Progenitor cell of endocrine pancreas (in vitro differentiated cells): ENCODE data around the gene VWA5B2. TPM values are rescaled to one million over a fixed set of nuclear protein-coding genes. Genes with fewer than 3 reads are reported as not detected.

Source experiments
- DNase-seq: peaks from one replicate; pipeline ENCODE4 v3.0.0; 2021; ENCODE audit warnings: low spot score; ENCODE audit not compliant: unreplicated experiment
- H3K27ac Mint-ChIP-seq: 2 replicates; pipeline ENCODE4 v1.8.0; 2021; ENCODE audit warnings: mild to moderate bottlenecking, moderate library complexity, mixed read lengths
- H3K27me3 Mint-ChIP-seq: 2 replicates; pipeline ENCODE4 v1.8.0; 2021; ENCODE audit warnings: mixed read lengths
- H3K36me3 Mint-ChIP-seq: 2 replicates; pipeline ENCODE4 v1.8.0; 2022; ENCODE audit warnings: mixed read lengths; ENCODE audit not compliant: insufficient read depth
- H3K4me1 Mint-ChIP-seq: 2 replicates; pipeline ENCODE4 v1.8.0; 2021; ENCODE audit warnings: low read depth, mixed read lengths
- H3K4me3 Mint-ChIP-seq: 2 replicates; pipeline ENCODE4 v1.8.0; 2021; ENCODE audit warnings: low read depth, mild to moderate bottlenecking, moderate library complexity, mixed read lengths
- H3K9me3 Mint-ChIP-seq: 2 replicates; pipeline ENCODE4 v1.8.0; 2021; ENCODE audit warnings: low read depth, mixed read lengths
- CTCF ChIP-seq: fragments of 200-600 bp; sonication (generic); IDR thresholded peaks from one replicate; pipeline ENCODE4 v1.5.0; 2021; ENCODE audit warnings: antibody characterized with exemption, mild to moderate bottlenecking; ENCODE audit not compliant: unreplicated experiment
- total RNA-seq: library from RNA; stranded (reverse); gene quantifications from 2 replicates; pipeline ENCODE4 v1.2.1, GENCODE V29; 2021

The VWA5B2 gene
- total RNA-seq, 1 donor from 2014 or later: 71.5 TPM

GRCh38 chr3:184235381-184236032, 6.1 kb downstream of the VWA5B2 start:
- DNase-seq: no peak
- Mint-ChIP-seq H3K36me3 (peaks cover 3% of the 10 kb centered on the region), H3K27ac (no peak overlapping the region), H3K4me3 (no peak overlapping the region), H3K9me3 (no peaks in the 10 kb centered on the region), H3K4me1 (peaks cover 8% of the 10 kb centered on the region), H3K27me3 (peaks cover 30% of the 10 kb centered on the region)
- TF ChIP-seq CTCF: no peak

DNA sequence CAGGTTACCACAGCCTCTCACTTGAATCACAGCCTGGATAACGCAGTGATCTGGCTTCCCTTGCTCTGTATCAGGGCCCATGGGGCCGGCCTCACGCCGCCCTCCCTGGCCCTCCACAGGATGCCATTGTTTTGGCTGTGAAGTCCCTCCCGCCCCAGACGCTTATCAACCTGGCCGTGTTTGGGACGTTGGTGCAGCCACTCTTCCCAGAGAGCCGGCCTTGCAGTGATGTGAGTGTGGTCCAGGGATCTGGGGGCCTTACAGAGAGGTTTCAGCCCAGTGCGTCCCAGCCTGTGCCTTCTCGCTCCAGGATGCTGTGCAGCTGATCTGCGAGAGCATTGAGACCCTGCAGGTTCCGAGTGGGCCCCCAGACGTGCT, 6.6 kb downstream of the VWA5B2 start:
- Mint-ChIP-seq H3K4me1 (peaks cover 6% of the 10 kb centered on the region), H3K27ac (no peak overlapping the region), H3K27me3 (peaks cover 27% of the 10 kb centered on the region), H3K36me3 (peaks cover 3% of the 10 kb centered on the region), H3K4me3 (no peak overlapping the region), H3K9me3 (no peaks in the 10 kb centered on the region)
- DNase-seq: no peak
- TF ChIP-seq CTCF: no peak

DNA sequence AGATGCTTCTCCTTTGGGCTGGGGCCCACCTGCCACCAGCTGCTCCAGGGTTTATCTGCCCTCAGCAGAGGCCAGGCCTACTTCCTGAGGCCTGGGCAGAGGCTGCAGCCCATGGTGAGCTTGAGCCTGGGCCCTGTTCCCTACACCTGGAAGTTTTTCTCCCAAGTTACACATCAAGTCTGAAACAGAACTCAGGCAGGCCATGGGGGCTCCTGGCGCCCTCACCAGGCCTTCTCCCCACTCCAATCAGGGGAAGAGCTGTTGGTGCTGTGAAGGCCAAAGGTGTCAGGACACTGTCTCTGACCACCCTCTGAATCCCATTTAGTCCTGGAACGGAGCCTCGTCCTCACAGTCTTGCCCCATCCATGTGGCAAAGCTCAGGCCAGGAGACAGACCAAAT, 7.3 kb downstream of the VWA5B2 start:
- H3K27ac Mint-ChIP-seq: no peak overlapping the region
- H3K9me3 Mint-ChIP-seq: no peaks in the 10 kb centered on the region
- TF ChIP-seq CTCF: no peak
- peaks cover 21% of the 10 kb centered on the region for H3K27me3 Mint-ChIP-seq
- no peak for DNase-seq
- peaks cover under 1% of the 10 kb centered on the region for H3K4me1 Mint-ChIP-seq
- H3K4me3 Mint-ChIP-seq: no peak overlapping the region
- H3K36me3 Mint-ChIP-seq: peaks cover 1% of the 10 kb centered on the region

DNA sequence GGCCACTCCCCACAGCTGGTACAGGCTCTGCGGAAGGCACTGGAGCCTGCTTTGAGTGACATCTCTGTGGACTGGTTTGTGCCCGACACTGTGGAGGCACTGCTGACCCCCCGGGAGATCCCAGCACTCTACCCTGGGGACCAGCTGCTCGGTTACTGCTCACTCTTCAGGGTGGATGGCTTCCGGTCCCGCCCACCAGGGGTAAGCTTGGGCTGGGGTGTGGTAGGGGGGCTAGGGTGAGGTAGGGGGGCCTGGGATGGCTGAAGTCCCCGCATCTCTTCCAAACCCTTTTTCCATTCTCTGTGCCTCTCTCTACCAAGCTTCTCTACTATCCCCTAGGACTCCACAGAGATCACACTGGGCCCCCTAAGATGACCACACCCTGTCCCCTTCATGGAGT, 7.8 kb downstream of the VWA5B2 start:
- no peak overlapping the region for H3K27ac Mint-ChIP-seq
- no peaks in the 10 kb centered on the region for H3K9me3 Mint-ChIP-seq
- peaks cover under 1% of the 10 kb centered on the region for H3K36me3 Mint-ChIP-seq
- peaks cover 15% of the 10 kb centered on the region for H3K27me3 Mint-ChIP-seq
- DNase-seq: no peak
- no peak for TF ChIP-seq CTCF
- no peaks in the 10 kb centered on the region for H3K4me1 Mint-ChIP-seq
- no peak overlapping the region for H3K4me3 Mint-ChIP-seq

DNA sequence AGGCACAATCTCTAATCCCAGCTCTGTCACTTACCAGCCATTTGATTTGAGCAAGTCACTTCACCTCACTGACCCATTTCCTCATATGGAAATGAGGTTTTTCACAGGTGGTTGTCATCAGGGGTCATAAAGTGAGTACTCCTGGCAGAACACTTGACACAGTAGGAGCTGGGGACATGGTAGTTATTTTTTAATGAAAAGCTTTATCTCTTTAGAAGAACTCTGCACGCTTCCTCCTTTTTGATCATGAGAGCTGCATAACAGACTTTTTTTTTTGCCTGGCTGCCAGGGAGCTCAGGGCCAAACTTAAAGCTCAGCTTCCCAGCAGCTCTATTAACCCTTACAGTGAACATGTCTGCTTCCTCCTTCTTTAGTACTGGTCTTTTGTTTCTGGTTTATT, 8.4 kb downstream of the VWA5B2 start:
- Mint-ChIP-seq H3K4me3 (no peak overlapping the region), H3K4me1 (no peaks in the 10 kb centered on the region), H3K27me3 (peaks cover 9% of the 10 kb centered on the region), H3K36me3 (peaks cover 4% of the 10 kb centered on the region), H3K27ac (no peak overlapping the region), H3K9me3 (no peaks in the 10 kb centered on the region)
- DNase-seq: no peak
- no peak for TF ChIP-seq CTCF
